NCI-H146 (cell line): ENCODE data around the gene SLC51A.
A peak's percentile ranks its signal among the peaks of the same experiment; 100 is the strongest.
"Not testable (repeated sequence)": the region's sequence is repeated elsewhere in the genome, so short reads cannot be mapped to it uniquely, and the experiment has no call there.

Experiments used
- DNase-seq: peaks from one replicate; lab custom pipeline; 2025; lab: John Stamatoyannopoulos, UW

The SLC51A gene

GRCh38 chr3:196238612-196239560, 22.6 kb downstream of the SLC51A start:
- no peak for DNase-seq

DNA sequence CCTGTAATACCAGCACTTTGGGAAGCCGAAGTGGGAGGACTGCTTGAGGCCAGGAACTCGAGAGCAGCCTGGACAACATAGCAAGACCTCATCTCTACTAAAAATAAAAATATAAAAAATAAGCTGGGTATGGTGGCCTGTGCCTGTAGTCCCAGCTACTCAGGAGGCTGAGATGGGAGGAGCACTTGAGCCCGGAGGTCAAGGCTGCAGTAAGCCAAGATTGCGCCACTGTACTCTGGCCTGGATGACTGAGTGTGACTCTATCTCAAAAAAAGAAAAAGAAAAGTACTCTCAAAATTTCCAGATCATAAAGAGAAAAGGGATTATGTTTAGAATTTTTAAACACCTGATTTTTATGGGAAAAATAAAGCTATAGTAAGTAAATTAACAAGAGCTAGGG, 24.1 kb downstream of the SLC51A start:
- no peak for DNase-seq

- DNase-seq: no peak
These were observed 25.4 kb downstream of the SLC51A start for GRCh38 chr3:196241704-196242103.

DNA sequence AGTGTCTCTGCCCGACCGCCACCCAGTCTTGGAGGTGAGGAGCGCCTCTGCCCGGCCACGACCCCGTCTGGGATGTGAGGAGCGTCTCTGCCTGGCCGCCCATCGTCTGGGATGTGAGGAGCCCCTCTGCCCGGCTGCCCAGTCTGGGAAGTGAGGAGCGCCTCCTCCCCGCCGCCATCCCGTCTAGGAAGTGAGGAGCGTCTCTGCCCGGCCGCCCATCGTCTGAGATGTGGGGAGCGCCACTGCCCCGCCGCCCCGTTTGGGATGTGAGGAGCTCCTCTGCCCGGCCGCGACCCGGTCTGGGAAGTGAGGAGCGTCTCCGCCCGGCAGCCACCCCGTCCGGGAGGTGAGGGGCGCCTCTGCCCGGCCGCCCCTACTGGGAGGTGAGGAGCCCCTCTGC, 27.8 kb downstream of the SLC51A start:
- not testable (repeated sequence) for DNase-seq

GRCh38 chr3:196246612-196247308, 30.4 kb downstream of the SLC51A start:
- DNase-seq: no peak

DNA sequence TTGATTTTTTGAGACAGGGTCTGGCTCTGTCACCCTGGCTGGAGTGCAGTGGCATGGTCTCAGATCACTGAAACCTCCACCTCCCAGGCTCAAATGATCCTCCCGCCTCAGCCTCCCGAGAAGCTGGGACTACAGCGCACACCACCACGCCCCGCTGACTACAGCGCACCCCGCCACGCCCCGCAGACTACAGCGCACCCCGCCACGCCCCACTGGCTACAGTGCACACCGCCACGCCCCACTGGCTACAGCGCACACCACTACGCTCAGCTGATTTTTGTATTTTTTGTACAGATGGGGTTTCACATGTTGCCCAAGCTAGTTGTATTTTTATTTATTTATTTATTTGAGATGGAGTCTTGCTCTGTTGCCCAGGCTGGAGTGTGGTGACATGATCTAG, 35.6 kb downstream of the SLC51A start:
- no peak for DNase-seq

GRCh38 chr3:196254376-196255283, 38.3 kb downstream of the SLC51A start:
- no peak for DNase-seq

DNA sequence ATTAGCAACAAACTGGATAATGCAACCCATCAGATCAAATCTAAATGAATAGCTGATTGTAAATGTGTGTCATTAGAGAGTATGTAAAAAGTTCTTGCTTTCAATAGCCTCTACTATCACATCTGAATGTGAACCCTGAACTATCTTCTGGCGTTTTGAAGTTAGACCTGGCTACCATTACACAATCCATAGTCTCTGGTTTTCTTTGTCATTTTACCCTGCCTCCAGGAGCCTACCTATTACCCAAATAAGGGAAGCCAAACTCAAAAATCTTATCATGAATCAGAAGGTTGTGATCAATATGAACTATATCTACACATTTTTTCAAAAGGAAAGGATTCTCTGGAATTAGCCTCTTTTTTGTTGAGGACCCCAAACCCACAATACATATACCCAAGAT, 39.4 kb downstream of the SLC51A start:
- no peak for DNase-seq

- no peak for DNase-seq
These were observed 44.5 kb downstream of the SLC51A start for GRCh38 chr3:196260784-196261183.

- no peak for DNase-seq
These were observed 47.5 kb downstream of the SLC51A start for GRCh38 chr3:196263819-196264218.

DNA sequence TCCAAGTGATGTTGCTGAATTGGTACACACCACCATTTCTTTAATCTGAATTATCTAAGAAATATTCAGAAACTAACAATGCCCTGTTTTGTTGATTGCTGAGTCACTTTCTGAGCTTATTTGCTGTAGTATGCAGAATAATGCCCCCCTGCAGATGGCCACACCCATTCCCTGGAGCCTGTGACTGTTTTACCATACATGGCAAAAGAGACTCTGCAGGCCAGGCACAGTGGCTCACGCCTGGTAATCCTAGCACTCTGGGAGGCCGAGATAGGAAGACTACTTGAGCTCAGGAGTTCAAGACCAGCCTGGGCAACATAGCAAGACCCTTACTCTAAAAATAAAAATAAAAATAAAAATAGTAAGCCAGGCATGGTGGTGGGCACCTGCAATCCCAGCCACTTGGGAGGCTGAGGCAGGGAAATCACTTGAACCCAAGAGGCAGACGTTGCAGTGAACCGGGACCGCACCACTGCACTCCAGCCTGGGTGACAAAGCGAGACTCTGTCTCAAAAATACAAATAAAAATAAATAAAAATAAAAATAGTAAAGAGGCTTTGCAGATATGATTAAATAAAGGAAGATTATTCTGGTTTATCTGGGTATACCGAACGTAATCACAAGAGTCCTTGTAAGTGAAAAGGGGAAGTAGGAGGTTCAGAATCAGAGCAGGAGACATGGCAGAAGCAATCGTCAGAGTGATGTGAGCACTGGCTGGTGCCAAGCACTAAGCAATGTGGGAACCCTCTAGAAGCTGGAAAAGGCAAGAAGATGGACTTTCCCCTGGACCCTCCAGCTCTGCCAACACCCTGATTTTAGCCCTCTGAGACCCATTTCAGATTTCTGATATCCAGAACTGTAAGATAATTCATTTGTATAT, 52.2 kb downstream of the SLC51A start:
- DNase-seq: peak; percentile 23

DNA sequence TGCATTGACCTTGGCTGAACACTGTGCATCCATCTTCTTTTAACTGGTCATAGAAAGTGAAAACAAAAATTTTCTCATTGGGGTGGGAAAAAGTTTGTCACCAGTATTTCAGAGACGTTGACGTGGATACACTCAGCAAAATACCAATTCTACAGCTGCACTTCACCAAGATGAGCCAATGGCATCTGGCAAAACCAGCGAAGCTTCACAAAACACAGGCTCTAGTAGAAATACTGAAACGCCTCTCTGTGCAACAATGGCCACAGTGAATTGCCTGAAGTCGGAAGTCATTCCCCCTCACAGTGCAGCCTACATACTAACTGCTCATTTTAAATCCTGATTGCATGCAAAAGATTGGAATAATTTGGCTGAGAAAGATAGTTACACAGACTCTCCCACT, 54.2 kb downstream of the SLC51A start:
- no peak for DNase-seq

- no peak for DNase-seq
These were observed 56.5 kb downstream of the SLC51A start for GRCh38 chr3:196272826-196273225.

DNA sequence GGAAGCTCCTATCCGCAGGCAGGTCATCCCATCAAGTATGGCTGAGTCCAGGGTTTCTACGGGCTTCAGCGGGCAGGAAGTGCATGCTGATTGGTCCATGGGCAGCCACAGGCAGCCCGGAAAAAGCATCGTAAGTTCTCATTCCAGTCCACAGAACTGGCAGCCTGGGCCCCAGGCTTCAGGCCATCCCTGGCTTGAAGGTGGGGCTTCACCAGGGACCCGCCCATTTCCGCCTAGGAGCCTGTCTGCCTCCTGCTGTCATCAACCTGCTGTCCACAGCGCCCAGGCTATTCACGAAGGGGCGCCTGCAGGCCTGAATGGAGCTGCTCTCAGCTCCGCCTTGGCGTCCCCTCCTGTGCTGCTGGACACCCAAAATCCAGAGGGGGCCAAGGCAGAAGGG, 57.3 kb downstream of the SLC51A start:
- DNase-seq: no peak

DNA sequence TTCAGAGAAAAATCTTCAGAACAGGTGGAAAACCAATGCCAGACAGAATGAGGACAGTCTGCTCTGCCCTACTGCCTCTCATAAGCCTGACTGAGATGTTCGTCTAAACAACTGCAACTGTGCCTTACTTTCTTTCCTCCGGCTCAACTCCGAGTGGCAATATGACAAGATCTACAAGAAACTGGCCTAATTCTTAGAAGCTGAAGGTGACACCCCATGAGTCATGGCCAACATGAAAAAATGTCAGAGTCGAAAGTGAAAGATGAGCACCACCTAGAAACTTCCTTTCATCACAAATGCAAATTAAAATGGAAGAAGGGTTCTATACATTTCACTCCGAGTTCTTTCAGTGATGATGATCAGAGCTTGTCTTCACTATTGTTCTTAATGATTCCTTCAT, 58.3 kb downstream of the SLC51A start:
- DNase-seq: no peak

DNA sequence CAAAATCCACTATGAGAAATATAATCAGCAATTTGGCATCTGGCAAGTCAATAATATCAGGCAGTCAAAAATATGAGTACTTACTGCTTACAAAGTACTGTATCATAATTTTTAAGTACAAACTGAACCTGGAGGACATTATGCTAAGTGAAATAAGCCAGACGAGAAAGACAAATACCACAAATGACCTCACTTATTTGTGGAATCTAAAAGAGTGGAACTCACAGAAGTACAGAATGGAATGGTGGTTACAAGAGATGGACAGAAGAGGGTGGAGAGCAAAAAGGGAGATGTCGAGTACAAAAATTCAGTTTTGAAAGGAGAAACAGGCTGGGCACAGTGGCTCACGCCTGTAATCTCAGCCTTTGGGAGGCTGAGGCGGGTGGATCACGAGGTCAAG, 58.8 kb downstream of the SLC51A start:
- DNase-seq: no peak

DNA sequence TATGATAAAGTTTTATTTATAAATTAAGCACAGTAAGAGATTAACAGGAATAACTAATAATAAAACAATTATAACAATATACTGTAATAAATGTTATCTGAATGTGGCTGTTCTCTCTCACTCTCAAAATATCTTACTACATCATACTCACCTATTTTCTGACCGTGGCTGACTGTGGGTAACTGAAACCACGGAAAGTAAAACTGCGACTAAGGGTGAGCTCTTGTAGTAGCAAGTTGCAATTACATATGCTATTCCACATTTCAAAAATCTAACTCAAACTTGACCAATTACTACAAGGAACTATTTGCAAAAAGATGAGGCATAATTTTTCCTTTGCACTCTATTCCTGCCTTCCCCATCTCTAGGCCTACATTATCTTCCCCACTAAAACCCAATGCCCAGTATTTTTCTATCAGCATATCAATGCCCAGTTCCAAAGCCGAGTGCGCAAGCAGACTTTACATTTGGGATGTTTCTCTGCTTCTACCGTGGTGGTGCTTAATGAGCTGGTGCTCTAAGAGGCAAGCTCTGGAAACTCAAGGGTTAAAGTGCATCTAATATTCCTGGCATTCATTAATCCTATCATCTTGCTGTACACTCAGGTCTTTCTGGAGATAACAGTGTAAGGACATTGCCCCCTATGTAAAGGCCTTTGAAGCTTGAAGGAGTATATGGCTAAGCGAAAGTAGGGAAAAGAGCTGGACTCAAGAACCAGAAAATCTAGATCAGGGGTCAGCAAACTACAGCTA, 64.5 kb downstream of the SLC51A start:
- no peak for DNase-seq

DNA sequence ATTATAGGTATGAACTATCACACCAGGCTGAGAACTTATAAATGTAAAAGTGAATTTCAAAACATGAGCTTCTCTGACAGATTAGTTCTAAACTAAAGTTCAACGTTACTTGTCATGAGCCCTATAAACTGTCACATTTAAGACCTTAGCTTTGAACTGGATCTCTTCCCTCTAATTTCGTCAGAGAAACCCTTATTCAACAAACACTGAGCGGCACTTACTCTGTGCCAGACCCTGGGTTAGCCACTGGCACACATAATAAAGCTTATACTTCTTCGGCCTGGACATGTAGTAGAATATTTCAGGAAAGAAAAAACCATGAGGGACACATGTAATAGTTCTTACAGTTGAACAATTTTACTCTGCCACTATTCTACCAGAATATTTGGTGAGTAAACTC, 65.6 kb downstream of the SLC51A start:
- DNase-seq: no peak
